NCI-H1694 treated with DMSO at 0.1 percent for 48 hours (cell line): Measurements from ENCODE around the gene FBLN2.

Experiments
- DNase-seq: peaks from one replicate; lab custom pipeline; 2025; lab: John Stamatoyannopoulos, UW

FBLN2 gene

DNA sequence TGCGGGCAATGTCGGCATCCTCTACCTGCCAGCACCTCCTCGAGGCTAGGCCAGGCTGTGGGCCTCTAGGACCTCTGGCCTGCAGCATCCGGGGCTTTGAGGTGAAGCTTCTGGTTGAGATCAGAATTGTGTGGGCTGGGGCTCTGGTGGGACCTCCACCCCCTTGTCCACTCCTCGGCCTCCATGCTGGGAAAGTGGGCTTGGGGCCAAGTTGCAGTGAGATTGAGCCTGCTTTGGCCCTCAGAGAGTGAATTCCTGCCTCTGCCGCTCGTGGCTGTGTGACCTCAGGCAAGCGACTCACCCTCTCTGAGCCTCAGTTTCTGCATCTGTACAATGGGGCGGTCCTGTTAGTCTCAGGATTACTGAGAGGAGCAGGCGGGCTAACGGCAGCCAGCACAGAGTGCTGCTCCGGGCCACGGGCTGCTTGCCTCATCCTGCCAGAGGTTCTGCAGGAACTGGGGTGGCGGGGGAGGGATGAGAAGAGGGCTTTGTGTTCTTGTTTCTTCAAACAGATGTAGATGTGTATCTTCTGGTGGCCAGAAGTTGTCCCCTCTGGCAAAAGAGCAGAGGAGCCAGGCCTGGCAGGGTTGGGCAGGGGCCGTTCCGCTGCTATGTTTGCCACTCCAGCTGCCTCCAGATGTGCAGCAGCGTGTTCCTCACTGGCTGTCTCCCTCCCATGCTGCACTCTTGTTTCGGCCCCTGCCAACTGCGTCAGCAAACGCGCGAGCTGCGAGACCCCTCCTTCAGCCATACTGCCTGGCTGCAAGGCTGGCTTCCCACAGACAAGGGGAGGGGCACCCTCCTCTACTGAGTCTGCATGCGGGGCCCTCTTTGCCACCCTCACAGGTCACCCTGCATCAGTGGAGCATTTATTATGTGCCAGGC is 33.7 kb downstream of the FBLN2 start:
- DNase-seq, result no peak

DNA sequence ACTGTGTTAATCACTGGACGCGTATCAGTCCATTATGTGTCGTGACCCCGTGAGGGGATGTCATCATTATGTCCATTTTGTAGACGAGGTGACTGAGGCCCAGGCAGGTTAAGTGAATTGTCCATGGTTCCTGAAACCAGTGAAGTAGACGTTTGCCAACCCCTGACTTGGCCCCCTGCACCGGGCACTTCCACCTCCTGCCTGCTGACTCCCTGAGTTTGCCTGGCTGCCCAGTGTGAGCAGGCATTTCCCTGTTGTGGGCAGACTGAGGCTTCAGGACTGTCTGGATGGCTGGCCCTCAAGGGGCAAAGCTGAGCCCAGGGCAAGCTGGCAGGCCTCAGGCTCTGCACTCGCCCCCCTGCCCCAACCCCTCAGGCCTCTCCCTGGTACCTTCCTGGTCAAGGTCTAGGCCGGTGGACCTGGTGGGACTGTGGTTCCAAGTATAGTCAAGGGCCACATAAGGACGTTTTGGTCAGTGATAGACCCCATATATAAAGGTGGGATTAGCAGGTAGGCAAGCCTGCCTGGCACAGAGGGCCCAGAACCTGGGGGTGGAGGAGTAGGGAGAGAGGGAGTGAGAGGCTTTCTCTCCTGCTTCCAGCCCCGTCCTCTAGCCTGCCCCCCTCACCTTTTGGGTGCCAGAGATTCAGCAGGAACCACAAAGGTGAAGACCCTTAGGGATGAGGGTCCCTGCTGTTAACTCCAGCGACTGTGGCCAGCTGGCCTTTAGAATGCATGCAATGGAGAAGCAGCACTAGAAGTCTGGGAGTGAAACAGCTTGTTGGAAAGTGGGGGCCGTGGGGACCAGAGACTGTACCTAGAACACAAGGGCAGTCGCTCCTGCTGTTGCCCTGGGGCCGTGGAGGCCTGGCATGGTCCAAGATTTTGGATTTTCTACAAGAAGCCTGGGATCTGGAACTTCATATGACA is 34.6 kb downstream of the FBLN2 start:
- DNase-seq, result no peak

DNA sequence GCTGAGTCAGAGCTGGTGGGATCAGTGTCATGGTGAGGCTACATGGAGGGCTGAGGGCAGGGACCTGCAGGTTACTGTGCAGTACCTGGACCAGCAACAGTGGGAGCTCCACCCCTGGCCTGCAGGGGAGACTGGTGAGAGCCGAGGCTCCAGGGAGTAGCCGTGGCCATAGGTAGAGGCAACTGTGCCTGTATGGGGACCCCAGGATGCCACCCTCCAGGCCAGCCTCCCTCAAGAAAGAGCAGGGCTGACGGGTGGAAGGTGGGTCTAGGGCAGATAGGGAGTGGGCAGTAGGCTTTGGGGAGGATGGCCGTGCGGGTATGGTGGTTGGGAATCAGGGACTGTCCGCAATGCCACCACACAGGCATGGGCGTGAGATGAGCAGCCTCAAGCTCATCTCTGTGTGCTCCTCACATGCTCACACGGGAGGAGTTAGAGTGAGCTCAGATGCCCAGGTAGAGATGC is 35.5 kb downstream of the FBLN2 start:
- no peak for DNase-seq

DNA sequence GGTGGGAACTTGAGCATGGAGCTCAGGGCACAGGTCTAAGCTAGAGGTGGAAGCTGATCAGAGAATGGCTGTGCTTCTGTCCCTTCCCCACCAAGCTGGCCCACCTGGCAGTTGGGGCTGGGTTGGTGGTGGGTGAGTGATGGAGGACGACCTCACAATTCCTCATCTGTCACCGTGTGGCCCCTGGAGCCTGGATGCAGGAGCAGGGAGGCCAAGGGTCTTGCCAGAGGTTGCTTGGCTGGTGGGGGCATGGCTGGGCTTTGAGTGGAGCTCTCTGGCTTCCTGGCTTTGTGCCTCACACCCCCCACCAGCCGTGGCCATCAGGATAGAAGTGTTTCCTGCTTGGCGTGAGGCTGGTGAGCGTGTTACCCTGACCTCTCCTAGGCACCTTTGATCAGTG is 36.0 kb downstream of the FBLN2 start:
- no peak for DNase-seq

DNA sequence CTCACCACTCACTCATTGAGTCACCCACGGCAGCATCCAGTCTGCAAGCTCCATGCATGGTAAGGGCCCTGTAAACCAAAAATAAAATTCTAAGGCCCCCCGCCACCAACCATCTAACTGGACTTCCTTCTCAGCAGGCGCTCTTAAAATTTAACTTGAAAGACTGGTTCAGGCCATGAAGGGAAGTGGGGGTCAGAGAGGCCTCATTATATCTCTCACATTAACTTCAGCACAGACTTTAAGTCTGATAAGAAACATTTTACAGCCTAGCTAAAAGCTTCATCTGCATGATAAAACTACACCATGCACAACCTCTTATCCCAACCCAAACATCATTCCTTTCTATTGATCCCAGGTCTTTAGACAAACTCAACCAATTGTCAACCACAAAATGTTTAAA is 38.5 kb downstream of the FBLN2 start:
- DNase-seq, result no peak

DNA sequence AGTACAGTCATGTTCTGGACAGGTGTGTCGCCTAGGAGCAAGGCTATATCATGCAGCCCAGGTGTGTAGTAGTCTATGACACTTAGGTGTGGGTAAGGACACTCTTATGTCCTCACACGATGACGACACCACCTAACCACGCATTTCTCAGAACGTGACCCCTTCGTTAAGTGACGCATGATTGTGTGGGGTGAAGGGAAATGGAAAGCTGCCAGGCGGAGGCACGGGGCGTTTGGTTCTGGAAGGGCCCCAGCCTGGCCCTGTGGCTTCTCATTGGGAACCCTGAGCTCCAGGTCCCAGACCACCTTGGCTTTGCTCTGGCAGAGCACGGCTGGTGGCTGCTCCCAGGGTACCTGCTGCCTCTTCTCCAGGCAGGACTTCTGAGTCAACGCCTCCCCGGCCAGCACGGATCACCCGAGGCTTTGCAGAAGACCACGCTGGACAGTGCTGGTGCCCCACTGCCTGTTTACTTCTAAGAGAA is 39.3 kb downstream of the FBLN2 start:
- DNase-seq, result no peak

DNA sequence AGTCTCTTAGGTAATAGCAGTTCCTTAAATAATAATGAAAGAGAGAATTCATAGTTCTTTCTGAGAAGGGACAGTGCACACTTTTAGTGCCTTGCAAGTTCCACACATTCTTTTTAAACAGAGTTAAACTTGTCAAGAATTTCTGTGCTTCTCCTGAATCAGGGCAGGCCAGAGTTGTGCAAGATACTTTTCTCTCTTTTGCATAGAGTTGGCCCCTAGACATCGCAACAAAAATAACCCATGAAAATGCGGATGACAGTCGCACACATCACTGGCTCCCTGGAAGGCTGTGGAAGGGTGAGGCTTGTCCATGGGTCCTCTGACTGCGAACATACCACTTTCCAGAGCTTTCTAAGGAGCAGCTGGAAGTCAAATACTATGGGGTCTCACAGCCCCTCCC is 40.1 kb downstream of the FBLN2 start:
- DNase-seq, result no peak

DNA sequence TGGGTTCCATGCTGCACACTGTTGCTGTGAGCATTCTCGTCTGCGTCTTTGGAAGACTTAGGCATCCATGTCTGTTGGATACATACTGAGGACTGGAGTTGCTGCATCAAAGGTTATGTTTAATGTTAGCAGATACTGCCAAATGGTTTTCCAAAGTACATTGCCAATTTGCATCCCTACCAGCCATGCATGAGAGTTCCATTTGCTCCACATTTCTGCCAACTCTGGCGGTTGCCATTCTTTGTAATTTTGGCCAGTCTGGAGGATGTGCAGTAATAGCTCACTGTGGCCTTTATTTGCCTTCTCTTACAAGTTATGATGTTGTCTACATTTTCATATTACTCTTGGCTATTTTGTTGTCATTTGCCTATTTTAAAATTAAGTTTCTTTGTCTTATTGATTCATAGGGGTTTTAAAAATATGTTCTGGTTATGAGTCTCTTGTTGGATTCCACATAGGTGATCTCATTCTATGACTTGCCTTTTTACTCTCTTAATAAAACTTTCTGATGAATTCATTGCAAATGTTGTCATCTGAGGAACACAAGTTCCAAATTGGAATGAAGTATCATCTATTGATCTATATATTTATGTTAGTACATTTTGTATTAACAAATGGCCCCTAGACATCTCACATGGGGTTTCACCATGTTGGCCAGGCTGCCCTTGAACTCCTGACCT is 42.1 kb downstream of the FBLN2 start:
- DNase-seq, result no peak

DNA sequence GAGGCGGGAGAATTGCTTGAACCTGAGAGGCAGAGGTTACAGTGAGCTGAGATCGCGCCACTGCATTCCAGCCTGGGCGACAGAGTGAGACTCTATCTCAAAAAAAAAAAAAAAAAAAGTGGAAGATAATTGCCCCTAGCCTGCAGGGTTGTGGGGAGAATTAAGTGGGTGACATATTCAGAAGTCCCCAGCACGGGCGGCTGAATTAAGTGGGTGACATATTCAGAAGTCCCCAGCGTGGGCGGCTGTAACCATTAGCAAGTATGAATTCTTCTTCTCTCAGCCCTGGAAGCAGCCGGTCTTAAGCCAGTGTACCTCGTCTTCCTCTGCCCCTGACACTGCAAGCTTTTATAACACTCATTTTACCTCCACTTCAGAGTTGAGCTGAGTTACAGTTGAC is 44.7 kb downstream of the FBLN2 start:
- no peak for DNase-seq

DNA sequence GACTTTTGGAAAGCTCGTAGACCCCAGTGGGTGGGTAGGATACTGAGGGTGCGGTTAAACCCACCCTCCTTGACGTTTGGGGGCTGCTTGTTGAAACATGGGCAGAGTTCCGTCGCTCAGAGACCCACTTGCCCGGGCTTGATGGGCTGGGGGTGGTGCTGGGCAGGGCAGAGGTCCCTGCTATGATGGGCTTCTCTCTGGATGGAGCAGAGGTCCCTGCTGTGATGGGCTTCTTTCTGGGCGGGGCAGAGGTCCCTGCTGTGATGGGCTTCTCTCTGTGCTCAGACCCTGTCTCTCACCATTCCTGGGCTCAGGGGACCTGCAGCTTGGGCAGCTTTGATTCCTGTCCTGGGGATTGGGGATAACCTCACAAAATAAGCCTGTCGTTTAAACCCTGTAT is 45.2 kb downstream of the FBLN2 start:
- no peak for DNase-seq

DNA sequence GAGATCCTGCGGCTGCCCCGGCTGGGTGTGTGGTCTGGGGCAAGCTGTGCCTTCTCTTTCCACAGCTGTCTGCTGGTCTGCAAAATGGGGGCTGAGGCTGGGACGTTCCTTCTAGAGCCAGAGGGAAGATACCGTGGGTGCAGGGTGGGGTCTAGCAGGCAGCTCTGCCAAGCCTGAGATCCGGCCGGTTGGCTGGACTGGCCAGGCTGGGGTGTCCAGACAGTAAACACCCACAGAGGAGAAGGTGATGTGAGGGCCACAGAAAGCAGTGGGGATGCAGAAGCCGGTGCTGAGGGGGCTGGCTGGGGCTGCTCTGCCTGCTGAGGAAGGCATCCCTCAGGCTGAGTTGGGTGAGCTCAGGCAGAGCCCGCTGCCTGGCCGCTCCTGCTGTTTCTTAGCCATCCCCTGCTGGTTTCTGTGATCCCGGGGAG is 46.1 kb downstream of the FBLN2 start:
- no peak for DNase-seq

DNA sequence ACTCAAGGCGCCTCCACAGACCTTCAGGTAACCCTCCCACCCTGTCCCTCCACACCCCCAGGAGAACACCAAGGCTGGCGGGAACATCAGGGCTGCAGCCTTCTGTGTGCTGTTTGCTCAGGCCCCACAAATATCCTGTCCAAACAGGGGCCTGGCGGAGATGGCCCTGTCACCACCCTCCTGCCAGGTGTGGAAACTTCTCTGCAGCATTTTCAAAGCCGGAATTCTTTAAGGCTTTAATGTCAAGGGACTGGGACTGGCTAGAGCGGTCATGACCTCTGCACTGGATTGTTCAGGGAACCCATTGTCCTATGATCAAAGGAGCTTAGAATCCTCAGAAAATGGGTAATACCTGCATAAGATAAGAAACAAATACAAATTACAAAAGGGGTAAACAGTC is 46.6 kb downstream of the FBLN2 start:
- DNase-seq, result no peak

DNA sequence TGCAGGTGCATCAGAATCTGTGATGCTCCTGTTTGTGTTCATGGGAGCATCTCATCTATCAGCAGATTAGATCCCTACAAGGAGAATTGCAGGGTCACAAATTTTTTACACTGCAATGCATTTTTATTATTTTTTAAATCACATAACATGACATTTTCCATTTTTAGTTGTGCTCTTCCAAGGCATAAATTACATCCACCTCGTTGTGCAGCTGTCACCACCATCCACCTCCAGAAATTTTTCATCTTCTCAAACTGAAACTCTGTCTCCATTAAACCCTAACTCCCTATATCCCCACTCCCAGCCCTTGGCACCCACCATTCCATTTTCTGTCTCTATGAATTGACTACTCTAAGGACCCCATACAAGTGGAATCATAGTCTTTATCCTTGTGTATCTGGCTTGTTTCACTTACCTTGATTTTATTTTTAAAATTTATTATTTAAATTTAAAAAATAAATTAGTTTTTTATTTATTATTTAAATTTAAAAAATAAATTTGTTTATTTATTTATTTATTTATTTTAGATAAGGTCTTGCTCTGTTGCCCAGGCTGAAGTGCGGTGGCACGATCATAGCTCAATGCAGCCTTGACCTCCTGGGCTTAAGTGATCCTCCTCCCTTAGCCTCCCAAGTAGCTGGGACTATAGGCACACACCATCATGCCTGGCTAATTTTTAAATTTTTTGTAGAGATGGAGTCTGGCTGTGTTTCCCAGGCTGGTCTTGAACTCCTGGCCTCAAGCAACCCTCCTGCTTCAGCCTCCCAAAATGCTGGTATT is 47.7 kb downstream of the FBLN2 start:
- no peak for DNase-seq

DNA sequence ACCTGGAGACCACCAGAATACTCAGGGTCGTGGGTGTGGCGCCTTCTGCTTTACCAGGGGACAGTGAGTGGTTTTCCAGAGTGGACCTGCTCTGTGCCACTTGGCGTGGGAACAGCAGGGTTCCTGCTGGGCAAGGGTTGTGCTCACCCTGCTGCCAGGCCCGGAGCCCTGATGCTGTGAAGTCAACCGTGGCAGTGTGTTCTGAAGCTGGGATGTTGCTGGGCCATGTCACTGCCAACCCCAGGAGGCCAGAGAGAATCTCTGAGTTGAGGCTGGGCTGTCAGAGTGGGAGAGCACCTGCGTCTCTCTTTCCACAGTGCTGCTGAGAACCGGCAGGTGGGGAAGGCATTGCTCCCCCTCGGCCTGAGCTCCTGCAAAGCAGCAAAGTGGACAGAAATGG is 48.7 kb downstream of the FBLN2 start:
- no peak for DNase-seq

DNA sequence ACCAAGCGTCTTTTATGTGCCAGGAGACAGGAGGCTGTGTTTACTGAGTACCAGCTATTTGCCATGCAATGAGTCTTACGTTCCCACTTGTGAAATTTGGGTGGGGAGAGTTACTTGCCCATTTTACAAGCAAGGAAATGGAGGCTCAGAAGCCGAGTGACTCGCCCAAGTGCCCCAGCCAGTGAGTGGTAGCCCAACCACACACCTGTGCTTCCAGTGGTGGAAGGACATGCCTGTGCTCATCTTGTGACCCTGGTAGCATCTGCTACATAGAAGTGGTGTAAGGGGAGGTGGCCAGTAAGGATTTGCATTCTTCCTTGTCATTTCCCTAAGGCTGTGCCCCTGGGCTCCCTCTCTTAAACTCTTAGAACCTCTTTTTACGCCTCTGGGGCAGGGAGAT is 49.3 kb downstream of the FBLN2 start:
- DNase-seq, result no peak

DNA sequence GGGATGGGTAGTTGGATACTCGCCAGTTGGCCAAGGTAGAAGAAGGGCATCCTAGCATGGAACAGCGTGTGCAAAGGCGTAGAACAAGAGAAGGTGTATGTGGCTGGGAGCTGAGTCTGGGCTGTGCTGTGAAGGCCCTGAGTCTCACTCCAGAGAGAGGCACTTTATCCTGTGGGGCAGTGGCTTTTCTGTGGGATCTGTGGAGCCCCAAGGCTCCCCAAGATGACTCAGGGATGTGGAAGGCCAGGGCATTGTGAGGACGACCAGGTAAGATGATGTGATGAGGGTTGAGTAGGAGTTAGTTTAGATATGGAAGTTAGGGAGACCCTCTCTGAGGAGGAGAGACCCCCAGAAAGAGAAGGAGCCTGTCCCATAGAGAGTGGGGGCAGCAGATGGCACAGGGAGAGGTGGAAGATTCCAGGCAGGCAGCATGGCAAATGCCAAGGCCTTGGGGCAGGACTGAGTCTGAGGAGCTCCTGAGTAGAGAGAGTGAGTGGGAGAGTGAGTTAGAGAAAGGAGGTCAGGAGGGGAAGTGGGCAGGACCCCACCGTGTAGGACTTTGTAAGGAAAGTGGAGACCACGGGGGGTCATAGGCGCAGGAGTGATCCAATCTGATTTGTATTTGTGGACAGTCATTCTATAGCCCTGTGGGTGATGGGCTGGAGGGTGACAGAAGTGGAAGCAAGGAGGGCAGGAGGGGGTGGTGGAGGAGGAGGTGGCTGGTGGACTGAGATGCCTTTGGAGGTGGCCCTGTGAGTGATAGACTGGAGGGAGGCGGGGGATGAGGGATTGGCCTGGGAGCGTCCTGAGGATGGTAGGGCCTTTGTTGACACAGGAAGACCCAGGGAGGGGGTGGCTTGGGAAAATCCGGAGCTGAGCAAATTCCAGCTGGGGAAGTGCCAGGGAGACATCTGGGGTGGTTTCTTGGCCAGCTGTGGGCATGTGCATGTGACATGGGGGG is 50.3 kb downstream of the FBLN2 start:
- no peak for DNase-seq

DNA sequence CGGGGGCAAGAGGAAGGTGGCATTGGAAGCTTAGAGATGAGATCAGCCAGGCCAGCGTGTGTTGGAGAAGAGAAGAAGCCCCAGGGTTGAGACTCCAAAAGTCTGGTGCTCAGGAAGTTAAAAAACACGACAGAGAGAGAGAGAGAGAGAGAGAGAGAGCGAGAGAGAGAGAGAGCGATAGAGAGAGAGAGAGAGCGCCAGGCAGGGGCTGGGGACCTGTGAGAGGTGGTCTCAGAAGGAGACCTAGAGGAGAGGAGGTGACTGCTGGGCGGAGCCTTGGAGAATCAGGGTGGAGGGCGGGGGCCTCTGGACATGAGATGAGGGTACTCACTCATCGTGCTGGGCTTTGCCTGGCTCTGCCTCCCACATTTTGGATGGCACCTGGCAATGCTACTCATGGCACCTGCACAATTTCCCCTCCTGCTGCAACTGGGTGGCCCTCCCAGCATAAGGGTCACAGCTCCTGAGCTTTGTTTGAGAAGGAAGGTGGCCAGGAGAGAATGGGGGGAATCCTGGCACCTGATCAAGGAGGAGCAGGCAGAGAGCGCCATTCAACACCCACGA is 51.0 kb downstream of the FBLN2 start:
- DNase-seq, result no peak

DNA sequence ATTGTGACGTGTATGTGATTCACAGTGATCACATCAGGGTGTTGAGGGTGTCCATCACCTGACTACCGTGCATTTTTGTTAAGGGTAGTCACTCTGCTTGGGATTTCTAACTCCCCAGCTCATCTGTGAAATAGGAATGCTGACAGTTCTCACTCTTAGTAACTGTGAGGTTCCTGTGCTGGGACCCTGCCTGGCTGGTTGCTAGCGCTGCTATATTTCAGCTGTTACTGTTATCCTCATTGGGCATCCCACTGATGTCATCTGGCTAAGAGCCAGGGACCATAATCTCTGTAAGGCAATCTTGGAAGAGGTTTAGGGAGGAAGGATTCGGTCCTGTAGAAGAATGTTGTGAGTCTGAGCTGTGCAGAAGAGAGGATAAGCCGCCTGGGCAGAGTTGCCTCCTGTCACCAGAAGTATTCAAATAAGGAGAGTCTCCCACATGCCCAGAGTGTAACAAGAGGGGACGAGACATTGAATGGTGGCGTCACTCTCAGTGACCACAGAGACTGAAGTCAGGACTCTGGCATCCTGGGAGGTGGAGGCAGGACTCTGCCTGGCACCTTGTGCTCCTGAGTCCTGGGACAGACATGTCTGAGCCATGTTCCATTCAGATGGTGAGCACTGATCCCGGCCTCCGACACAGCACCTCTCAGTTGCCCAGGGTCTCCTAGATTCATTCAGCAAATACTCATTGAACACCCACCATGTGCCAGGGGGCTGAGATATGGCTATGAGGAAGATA is 52.2 kb downstream of the FBLN2 start:
- no peak for DNase-seq

DNA sequence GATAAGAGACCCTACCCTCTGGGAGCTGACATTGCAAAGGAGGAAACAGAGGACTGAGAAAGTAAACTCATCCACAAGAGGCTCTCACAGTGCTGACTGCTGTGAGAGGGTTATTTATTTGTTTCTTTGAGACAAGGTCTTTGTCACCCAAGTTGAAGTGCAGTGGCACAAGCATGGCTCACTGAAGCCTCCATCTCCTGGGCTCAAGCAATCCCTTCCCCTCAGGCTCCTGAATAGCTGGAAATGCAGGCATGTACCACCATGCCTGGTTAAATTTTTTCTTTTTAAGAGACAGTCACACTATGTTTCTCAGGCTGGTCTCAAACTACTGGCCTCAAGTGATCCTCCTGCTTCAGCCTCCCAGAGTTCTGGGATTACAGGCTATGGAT is 52.8 kb downstream of the FBLN2 start:
- no peak for DNase-seq
